GM20000 (cell line): ENCODE measurements around the gene ANKS1B.

Experiments
- DNase-seq: peaks from one replicate; pipeline ENCODE4 v3.0.0; 2012; ENCODE audit warnings: low spot score
- CTCF ChIP-seq: IDR thresholded peaks from 2 replicates; pipeline ENCODE4 v1.5.1; 2012; ENCODE audit warnings: mild to moderate bottlenecking, control low read depth; ENCODE audit errors: extremely low read depth, missing control alignments

Gene ANKS1B

GRCh38 chr12:99920353-99920960 is 64.3 kb downstream of the ANKS1B start:
- DNase-seq = no peak
- no peak for TF ChIP-seq CTCF

DNA sequence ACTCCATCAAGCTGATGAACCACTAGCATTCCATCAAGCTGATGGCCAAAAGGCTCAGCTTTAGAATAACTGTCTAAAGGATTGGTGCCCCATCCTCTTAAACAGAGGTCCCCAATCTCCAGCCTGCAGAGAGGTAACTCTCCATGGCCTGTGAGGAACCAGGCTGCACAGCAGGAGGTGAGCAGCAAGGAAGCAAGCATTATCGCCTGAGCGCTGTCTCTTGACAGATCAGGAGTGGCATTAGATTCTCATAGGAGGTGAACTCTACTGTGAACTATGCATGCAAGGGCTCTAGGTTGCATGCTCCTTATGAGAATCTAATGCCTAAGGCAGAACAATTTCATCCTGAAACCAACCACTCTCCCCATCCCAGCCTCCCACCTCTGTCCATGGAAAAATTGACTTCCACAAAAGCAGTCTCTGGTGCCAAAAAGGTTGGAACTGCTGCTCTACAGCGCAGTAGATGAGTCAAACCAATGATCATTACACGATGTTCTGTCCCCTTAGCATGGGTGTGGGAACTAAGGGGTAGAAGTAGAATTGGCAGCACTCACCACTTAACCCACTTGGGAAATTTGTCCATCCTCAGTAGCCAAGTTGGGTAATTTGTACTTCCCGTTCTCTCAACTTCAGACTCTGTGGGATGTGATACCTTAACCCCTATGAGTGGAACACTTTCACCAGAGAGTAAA is 66.9 kb downstream of the ANKS1B start:
- no peak for DNase-seq

DNA sequence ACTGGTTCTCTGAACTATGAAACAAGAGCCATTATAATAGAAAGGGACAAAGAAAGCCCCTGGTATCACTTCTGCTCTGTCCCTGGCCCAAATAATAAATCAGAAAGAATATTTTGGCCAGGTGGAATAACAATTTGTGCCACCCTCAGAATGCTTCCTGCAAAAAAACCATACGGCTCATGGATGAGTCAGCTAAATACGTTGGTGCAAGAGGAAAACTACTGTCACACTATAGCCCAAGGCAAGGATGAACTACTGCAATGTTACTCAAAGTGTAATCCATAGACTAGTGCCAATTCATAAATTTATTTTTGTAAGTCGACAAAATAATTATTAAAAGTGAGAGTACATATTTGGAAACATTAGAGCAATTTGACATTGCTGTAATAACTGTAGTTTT is 68.2 kb downstream of the ANKS1B start:
- no peak for TF ChIP-seq CTCF
- DNase-seq = no peak

More for the DNA sequence above, 66.9 kb downstream of the ANKS1B start:
- TF ChIP-seq CTCF = no peak

DNA sequence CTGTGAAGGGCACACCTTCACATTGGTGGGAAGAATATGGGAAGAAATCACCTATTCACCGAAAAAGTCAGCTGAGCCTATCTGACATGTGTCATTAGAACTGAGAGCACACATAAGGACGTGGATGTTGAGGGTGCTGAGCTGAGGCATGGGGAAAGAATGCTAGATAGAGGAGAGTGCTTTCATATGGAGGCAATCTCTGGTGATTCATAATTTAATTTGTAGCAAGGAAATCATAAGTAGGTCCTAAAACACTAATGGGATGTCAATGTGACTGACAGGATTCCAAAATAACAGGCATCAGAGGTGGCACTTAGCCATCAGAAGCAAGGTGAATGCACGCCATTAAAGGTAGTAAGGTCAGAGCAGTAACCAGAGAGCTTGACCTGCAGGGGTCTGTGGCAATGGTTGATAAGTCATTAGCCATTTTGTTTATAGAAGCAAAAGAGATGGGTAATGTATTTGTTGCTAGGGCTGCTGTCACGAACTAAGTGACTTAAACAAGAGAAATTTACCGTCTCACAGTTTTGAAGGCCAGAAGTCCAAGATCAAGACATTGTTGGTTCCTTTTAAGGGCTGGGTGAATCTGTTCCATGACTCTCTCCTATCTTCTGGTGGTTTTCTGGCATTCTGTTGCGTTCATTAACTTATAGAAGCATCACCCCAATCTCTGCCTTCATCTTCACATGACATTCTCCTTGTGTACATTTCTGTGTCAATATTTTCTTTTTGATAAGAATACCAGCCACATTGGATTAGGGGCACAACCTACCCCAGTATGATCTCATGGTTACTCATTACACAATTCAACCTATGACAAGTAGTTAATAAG is 69.3 kb downstream of the ANKS1B start:
- no peak for TF ChIP-seq CTCF
- no peak for DNase-seq

- TF ChIP-seq CTCF = no peak
- no peak for DNase-seq
These were observed 70.5 kb downstream of the ANKS1B start for GRCh38 chr12:99914206-99914605.

DNA sequence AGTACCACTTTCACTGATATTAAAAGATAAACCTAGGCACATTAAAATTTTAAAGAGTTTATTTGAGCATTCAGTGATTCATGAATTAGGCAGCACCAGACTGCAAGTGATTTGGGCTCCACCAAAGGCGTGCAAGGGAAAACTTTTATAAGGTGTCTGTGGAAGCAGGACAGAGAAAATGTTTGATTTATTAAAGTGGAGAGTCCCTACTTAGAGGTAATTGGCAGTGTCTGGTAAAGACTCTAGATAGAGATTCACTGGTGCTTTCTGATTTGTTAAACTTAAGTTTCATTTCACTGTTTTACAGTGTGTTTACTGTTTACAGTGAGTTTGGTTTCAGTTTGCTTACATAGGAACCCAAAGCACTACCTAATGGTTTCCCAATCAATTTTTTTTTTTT is 72.8 kb downstream of the ANKS1B start:
- peak; percentile 5 for DNase-seq
- TF ChIP-seq CTCF = no peak

DNA sequence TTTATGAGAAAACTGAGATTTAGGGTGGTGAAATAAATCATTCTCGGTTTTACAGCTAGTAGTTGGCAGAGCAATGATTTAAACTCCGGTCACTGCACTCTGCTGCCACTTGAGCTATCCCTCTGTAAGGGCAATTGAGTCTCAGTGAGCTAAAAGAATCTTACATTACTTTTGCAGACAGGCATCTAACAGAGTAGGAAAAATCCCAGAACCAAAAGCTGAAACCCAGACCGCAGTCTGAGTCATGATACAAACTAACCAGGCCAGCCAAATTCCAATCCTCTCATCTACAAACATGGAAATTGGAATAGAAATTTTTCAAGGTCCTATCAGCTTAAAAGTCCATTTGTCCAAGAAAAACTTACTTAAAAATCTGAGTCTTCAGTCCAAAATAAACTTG is 73.7 kb downstream of the ANKS1B start:
- DNase-seq = no peak

More for the DNA sequence above, 73.7 kb downstream of the ANKS1B start:
- TF ChIP-seq CTCF = no peak
